Brain microvascular endothelial cell (primary cell): ENCODE measurements around the gene MTUS2.

Experiments
- DNase-seq: peaks from one replicate; pipeline ENCODE4 v3.0.0-alpha.2; 2020
- H3K27ac ChIP-seq: fragments of 250-450 bp; sonication (Bioruptor Pico); 2 replicates; pipeline ENCODE4 v1.5.1; 2020; ENCODE audit warnings: mild to moderate bottlenecking, moderate library complexity
- H3K27me3 ChIP-seq: fragments of 250-450 bp; sonication (Bioruptor Pico); replicated peaks from 2 replicates; pipeline ENCODE4 v1.5.1; 2020; ENCODE audit warnings: mild to moderate bottlenecking
- H3K36me3 ChIP-seq: fragments of 250-450 bp; sonication (Bioruptor Pico); replicated peaks from 2 replicates; pipeline ENCODE4 v1.5.1; 2020; ENCODE audit warnings: mild to moderate bottlenecking
- H3K4me3 ChIP-seq: 2 replicates; pipeline ENCODE4 v1.5.1; 2011; ENCODE audit warnings: low read depth, mild to moderate bottlenecking, control low read depth, low read length, moderate library complexity
- CTCF ChIP-seq: IDR thresholded peaks from 2 replicates; pipeline ENCODE4 v1.5.1; 2011; ENCODE audit warnings: low read depth, mild to moderate bottlenecking, moderate library complexity, low read length, control low read depth, inconsistent platforms; ENCODE audit errors: missing control alignments
- in situ Hi-C: cut with HindIII; loops from 2 replicates; pipeline ENCODE4 v1.10.0; 2017; ENCODE audit warnings: low sequenced_read_pairs, low pct_ligation_motif_present

MTUS2 gene

DNA sequence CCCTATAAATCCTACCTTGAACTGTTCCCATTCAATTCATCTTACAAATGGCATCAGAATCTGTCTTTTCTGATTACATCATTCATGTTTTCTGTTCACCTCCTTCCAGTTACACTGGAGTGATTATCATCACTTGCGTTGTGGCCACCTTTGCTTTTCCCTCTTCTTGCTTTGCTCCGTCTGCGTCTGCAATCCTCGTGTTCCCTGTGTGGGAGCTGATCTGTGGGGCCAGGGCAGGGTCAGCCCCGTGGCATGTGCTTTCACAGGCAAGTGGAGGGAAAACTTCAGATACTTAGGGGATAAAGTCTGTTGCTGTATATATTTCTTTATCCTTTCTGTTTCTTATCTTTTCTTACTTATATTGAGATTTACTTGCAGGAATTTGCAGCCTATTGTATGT is 497.7 kb downstream of the MTUS2 start:
- in situ Hi-C loops, result no loop called here
- no peak for DNase-seq

DNA sequence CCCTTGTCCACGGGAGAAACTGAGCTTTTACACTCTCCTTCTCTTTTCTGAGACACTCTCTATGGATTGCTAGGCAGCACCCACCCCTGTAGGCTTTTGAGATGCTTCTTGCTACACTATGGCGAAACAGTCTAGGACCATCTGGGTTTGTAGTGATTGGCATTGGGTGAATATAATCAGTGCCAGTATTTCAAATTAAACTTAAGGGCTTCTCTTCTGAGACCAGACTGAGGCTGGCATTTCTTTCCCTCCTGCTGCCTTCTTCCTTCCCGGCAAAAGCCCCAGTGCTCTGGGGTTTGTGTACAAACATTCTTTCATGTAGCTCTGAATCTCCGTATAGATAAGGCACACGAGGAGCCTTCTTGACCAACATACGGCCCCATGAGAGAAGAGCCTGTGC is 498.6 kb downstream of the MTUS2 start:
- no peak for TF ChIP-seq CTCF

More for the DNA sequence above, 497.7 kb downstream of the MTUS2 start:
- Histone ChIP-seq H3K36me3 (no peaks in the 10 kb centered on the region), H3K27me3 (no peaks in the 10 kb centered on the region), H3K27ac (no peak overlapping the region), H3K4me3 (no peak overlapping the region)
- TF ChIP-seq CTCF, result no peak

GRCh38 chr13:29319451-29319850 is 499.3 kb downstream of the MTUS2 start:
- no peak for DNase-seq
- H3K27ac ChIP-seq, result no peak overlapping the region
- in situ Hi-C loops, result no loop called here
- TF ChIP-seq CTCF, result no peak
- H3K4me3 ChIP-seq, result no peak overlapping the region
- H3K36me3 ChIP-seq, result no peaks in the 10 kb centered on the region
- no peaks in the 10 kb centered on the region for H3K27me3 ChIP-seq

More for the DNA sequence above, 498.6 kb downstream of the MTUS2 start:
- no peak for DNase-seq
- Histone ChIP-seq H3K27me3 (no peaks in the 10 kb centered on the region), H3K27ac (no peak overlapping the region), H3K4me3 (no peak overlapping the region), H3K36me3 (no peaks in the 10 kb centered on the region)
- in situ Hi-C loops, result no loop called here

- in situ Hi-C loops, result no loop called here
- H3K27ac ChIP-seq, result no peak overlapping the region
- H3K27me3 ChIP-seq, result no peaks in the 10 kb centered on the region
- H3K4me3 ChIP-seq, result no peak overlapping the region
- DNase-seq, result no peak
- H3K36me3 ChIP-seq, result no peaks in the 10 kb centered on the region
- TF ChIP-seq CTCF, result no peak
These were observed 503.8 kb downstream of the MTUS2 start for GRCh38 chr13:29323954-29324353.

DNA sequence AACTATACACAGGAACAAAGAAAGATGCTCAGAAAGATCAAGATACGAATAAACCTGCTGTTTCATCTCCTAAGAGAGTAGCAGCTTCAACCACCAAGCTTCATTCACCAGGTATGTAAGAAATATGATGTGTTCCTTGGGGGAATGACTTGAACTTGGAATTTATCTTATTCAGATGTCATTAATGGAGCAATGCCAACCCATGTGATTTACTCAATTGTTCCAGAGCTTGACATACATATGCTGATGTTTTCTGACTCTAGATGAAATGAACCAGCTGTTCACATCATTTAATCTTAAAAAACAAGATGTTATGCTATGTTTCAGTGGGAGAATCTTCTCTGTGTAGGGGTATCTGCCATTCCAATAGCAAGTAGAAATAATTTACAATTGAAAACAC is 504.5 kb downstream of the MTUS2 start:
- no peak for TF ChIP-seq CTCF
- no peaks in the 10 kb centered on the region for H3K36me3 ChIP-seq
- H3K27me3 ChIP-seq, result no peaks in the 10 kb centered on the region
- no peak overlapping the region for H3K4me3 ChIP-seq
- DNase-seq, result no peak
- in situ Hi-C loops, result no loop called here
- no peak overlapping the region for H3K27ac ChIP-seq

DNA sequence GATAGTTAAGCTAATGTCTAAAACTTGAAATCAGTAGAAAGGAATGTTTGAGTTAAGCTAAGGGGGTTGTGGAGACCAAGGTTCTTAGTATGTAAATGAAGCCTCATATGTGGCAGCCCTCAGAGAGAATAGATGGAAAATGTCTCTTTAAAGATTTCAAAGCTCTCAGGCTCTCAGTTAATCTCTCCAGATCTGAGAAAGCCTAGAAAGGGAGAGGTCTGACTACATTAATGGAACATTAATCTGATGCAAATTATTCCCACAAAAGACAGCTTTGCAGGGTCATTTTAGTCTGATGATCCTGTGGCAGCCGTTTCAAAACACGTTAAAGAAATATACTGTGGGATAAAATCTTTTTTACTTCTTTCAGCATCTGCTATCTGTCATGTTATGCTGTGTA is 508.4 kb downstream of the MTUS2 start:
- no peaks in the 10 kb centered on the region for H3K27me3 ChIP-seq
- H3K4me3 ChIP-seq, result no peak overlapping the region
- H3K27ac ChIP-seq, result no peak overlapping the region
- no peak for DNase-seq
- no peak for TF ChIP-seq CTCF
- in situ Hi-C loops, result no loop called here
- H3K36me3 ChIP-seq, result no peaks in the 10 kb centered on the region
